GM12864 (cell line): ENCODE data around the gene ITGA1.

Experiments
- DNase-seq: peaks from one replicate; pipeline ENCODE4 v3.0.0-alpha.2; 2011; ENCODE audit warnings: low read depth
- H3K4me3 ChIP-seq: 2 replicates; pipeline ENCODE4 v1.5.1; 2011; ENCODE audit warnings: mild to moderate bottlenecking, low read depth, low read length, control low read depth
- CTCF ChIP-seq: IDR thresholded peaks from 2 replicates; pipeline ENCODE4 v1.5.1; 2011; ENCODE audit warnings: low read depth, mild to moderate bottlenecking, moderate library complexity, low read length, control low read depth, inconsistent platforms; ENCODE audit errors: missing control alignments

Gene ITGA1

GRCh38 chr5:52867809-52868208 lies 80.1 kb downstream of the ITGA1 start:
- no peak for TF ChIP-seq CTCF
- no peak for DNase-seq
- no peak overlapping the region for H3K4me3 ChIP-seq

GRCh38 chr5:52868417-52868816 lies 80.7 kb downstream of the ITGA1 start:
- TF ChIP-seq CTCF = no peak
- no peak overlapping the region for H3K4me3 ChIP-seq
- DNase-seq = no peak

GRCh38 chr5:52869391-52869790 lies 81.7 kb downstream of the ITGA1 start:
- TF ChIP-seq CTCF = no peak
- no peak for DNase-seq
- H3K4me3 ChIP-seq = no peak overlapping the region

- H3K4me3 ChIP-seq = no peak overlapping the region
- TF ChIP-seq CTCF = no peak
- DNase-seq = no peak
Measured at GRCh38 chr5:52870448-52870847, 82.7 kb downstream of the ITGA1 start.

- DNase-seq = no peak
- H3K4me3 ChIP-seq = no peak overlapping the region
- TF ChIP-seq CTCF = no peak
Measured at GRCh38 chr5:52875827-52876226, 88.1 kb downstream of the ITGA1 start.

- TF ChIP-seq CTCF = no peak
- no peak for DNase-seq
- H3K4me3 ChIP-seq = no peak overlapping the region
Measured at GRCh38 chr5:52876456-52876855, 88.7 kb downstream of the ITGA1 start.

- no peak overlapping the region for H3K4me3 ChIP-seq
- no peak for TF ChIP-seq CTCF
- no peak for DNase-seq
Measured at GRCh38 chr5:52878656-52879055, 90.9 kb downstream of the ITGA1 start.
